Neutrophil (primary cell): ENCODE data around the gene CYP1B1.

Source experiments
- H3K27ac ChIP-seq: fragments of 200-600 bp; sonication (generic); 2 replicates; pipeline ENCODE4 v1.5.1; 2016; ENCODE audit warnings: mild to moderate bottlenecking, moderate library complexity
- H3K27me3 ChIP-seq: fragments of 200-600 bp; sonication (generic); 2 replicates; pipeline ENCODE4 v1.6.0; 2016; ENCODE audit warnings: mild to moderate bottlenecking
- H3K36me3 ChIP-seq: fragments of 200-600 bp; sonication (generic); 2 replicates; pipeline ENCODE4 v1.5.1; 2017
- H3K4me1 ChIP-seq, 2 experiments: fragments of 200-600 bp in 1 of 2; sonication (generic) in 1 of 2; 1 replicate in 1 of 2; 2 replicates in 1 of 2; pipeline versions ENCODE4 v1.5.1 to v1.6.1; 2013 to 2016; ENCODE audit warnings: low read depth in 1 of 2, low read length in 1 of 2, mild to moderate bottlenecking in 1 of 2, moderate library complexity in 1 of 2; ENCODE audit not compliant: control insufficient read depth in 1 of 2, insufficient read depth in 1 of 2
- H3K4me3 ChIP-seq, 2 experiments: fragments of 200-600 bp in 1 of 2; sonication (generic) in 1 of 2; 1 replicate in 1 of 2; 2 replicates in 1 of 2; pipeline ENCODE4 v1.5.1; 2013 to 2016; ENCODE audit warnings: low read depth in 1 of 2, low read length in 1 of 2, mild to moderate bottlenecking in 1 of 2, moderate library complexity in 1 of 2
- H3K9me3 ChIP-seq: fragments of 200-600 bp; sonication (generic); 2 replicates; pipeline ENCODE4 v1.5.1; 2016
- CTCF ChIP-seq: fragments of 200-600 bp; sonication (generic); IDR thresholded peaks from 2 replicates; pipeline ENCODE4 v1.5.1; 2016; ENCODE audit warnings: antibody characterized with exemption

Gene CYP1B1

GRCh38 chr2:38106405-38107094 lies 30.6 kb upstream of the CYP1B1 start:
- no peaks in the 10 kb centered on the region for H3K9me3 ChIP-seq
- no peak for TF ChIP-seq CTCF
- H3K36me3 ChIP-seq: no peaks in the 10 kb centered on the region
- no peaks in the 10 kb centered on the region for H3K4me1 ChIP-seq
- no peak overlapping the region for H3K4me3 ChIP-seq
- H3K27ac ChIP-seq: no peak overlapping the region
- H3K27me3 ChIP-seq: peaks cover 74% of the 10 kb centered on the region

- H3K27ac ChIP-seq: no peak overlapping the region
- H3K9me3 ChIP-seq: no peaks in the 10 kb centered on the region
- TF ChIP-seq CTCF: no peak
- H3K36me3 ChIP-seq: no peaks in the 10 kb centered on the region
- H3K27me3 ChIP-seq: peaks cover 80% of the 10 kb centered on the region
- H3K4me1 ChIP-seq: no peaks in the 10 kb centered on the region
- H3K4me3 ChIP-seq: no peak overlapping the region
Observed at GRCh38 chr2:38105922-38106321, 30.0 kb upstream of the CYP1B1 start.

GRCh38 chr2:38104598-38104997 lies 28.6 kb upstream of the CYP1B1 start:
- no peak overlapping the region for H3K4me3 ChIP-seq
- no peaks in the 10 kb centered on the region for H3K4me1 ChIP-seq
- peaks cover 81% of the 10 kb centered on the region for H3K27me3 ChIP-seq
- no peaks in the 10 kb centered on the region for H3K9me3 ChIP-seq
- no peak for TF ChIP-seq CTCF
- H3K27ac ChIP-seq: no peak overlapping the region
- no peaks in the 10 kb centered on the region for H3K36me3 ChIP-seq

GRCh38 chr2:38100328-38100727 lies 24.4 kb upstream of the CYP1B1 start:
- Histone ChIP-seq H3K27me3 (peaks cover 92% of the 10 kb centered on the region), H3K36me3 (no peaks in the 10 kb centered on the region), H3K4me3 (no peak overlapping the region), H3K27ac (no peak overlapping the region), H3K9me3 (no peaks in the 10 kb centered on the region), H3K4me1 (peaks cover 6 to 7% of the 10 kb centered on the region in 2 experiments)
- TF ChIP-seq CTCF: no peak

GRCh38 chr2:38099099-38100028 lies 23.4 kb upstream of the CYP1B1 start:
- Histone ChIP-seq H3K27ac (no peak overlapping the region), H3K9me3 (no peaks in the 10 kb centered on the region), H3K27me3 (peaks cover 88% of the 10 kb centered on the region), H3K4me1 (peaks cover 6 to 7% of the 10 kb centered on the region in 2 experiments), H3K36me3 (no peaks in the 10 kb centered on the region), H3K4me3 (no peak overlapping the region)
- no peak for TF ChIP-seq CTCF
